ENCODE results near the gene ALKBH1. TPM values are rescaled to one million over a fixed set of nuclear protein-coding genes. Genes with fewer than 3 reads are reported as not detected.

Gene ALKBH1, protein sequence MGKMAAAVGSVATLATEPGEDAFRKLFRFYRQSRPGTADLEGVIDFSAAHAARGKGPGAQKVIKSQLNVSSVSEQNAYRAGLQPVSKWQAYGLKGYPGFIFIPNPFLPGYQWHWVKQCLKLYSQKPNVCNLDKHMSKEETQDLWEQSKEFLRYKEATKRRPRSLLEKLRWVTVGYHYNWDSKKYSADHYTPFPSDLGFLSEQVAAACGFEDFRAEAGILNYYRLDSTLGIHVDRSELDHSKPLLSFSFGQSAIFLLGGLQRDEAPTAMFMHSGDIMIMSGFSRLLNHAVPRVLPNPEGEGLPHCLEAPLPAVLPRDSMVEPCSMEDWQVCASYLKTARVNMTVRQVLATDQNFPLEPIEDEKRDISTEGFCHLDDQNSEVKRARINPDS
- total RNA-seq, result 10 to 100 TPM; 11.0 to 14.0 TPM

DNA sequence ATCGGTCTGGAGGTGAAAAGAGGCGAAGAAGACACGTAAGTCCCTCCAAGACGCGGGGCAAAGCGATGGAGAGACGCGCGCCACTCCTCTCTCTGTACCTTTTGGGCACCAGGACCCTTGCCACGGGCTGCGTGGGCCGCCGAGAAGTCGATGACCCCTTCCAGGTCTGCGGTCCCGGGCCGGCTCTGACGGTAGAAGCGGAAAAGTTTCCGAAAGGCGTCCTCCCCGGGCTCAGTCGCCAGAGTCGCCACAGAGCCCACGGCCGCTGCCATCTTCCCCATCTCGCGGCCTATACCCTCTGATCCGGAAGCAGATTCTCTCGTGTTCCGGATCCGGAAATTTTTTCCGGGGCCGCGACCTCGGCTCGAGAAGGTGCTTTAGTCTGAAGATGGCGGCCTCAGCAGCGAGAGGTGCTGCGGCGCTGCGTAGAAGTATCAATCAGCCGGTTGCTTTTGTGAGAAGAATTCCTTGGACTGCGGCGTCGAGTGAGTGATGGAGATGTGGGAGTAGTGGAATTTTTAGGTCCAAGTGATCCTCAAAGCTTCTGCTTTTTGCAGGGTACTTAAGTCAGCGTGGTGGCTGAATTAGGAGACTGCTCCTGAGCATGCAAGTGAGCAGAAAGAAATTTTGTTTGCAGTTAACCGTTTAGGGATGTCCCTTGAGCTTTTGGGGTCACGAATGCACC, at the start of gene ALKBH1, which contains the start of gene SLIRP:
ALKBH1 (minus strand) TSS at position 300 of the 685 bp plus-strand sequence; CDS start at position 281, 19 bp downstream.
SLIRP (plus strand) TSS at position 380 of the 685 bp plus-strand sequence; CDS start at position 389, 9 bp downstream.

Other genes starting within 250 kb of the ALKBH1 start
- 100 to 1,000 TPM; 137 to 142 TPM for gene AHSA1, start 249.9 kb downstream of the ALKBH1 start, total RNA-seq
- gene ISM2, start 209.2 kb downstream of the ALKBH1 start, total RNA-seq, result under 1 TPM in 1 of 2 experiments, not detected in 1; 0.15 TPM
- 10 to 100 TPM; 45.9 to 46.6 TPM for gene SPTLC2, start 91.4 kb downstream of the ALKBH1 start, total RNA-seq
- gene SLIRP, start 80 bp upstream of the ALKBH1 start, total RNA-seq, result 10 to 100 TPM; 52.8 to 55.1 TPM
- 100 to 1,000 TPM in 1 of 2 experiments, 10 to 100 TPM in 1; 96.8 to 106 TPM for gene SNW1, start 53.1 kb upstream of the ALKBH1 start, total RNA-seq
- 1 to 10 TPM; 3.9 to 4.4 TPM for gene ADCK1, start 92.1 kb upstream of the ALKBH1 start, total RNA-seq